ENCODE results near the gene TMEM238. TPM values are rescaled to one million over a fixed set of nuclear protein-coding genes. Genes with fewer than 3 reads are reported as not detected.
A peak's percentile ranks its signal among the peaks of the same experiment; 100 is the strongest.

TMEM238 gene
- total and polyA plus RNA-seq, 9 of the 15 experiments (the other 6 are each of a cell fraction or from before 2014, with no cell fraction given), result 0.18 to 5.1 (median 1.3) TPM; not detected in 4

- no peak for TF ChIP-seq ZNF511 (CRISPR knock-in tag; IDR thresholded peaks at IDR 0.05)
- no peak for TF ChIP-seq THAP7 (CRISPR knock-in tag; IDR thresholded peaks at IDR 0.05)
- no peak for TF ChIP-seq NCOA2 (IDR thresholded peaks at IDR 0.05; ENCODE audit: partially characterized antibody in 2 of 2)
- no peak for TF ChIP-seq FOXK1 (CRISPR knock-in tag; IDR thresholded peaks at IDR 0.05; ENCODE audit: borderline replicate concordance)
- TF ChIP-seq MYBL2 (IDR thresholded peaks at IDR 0.05; ENCODE audit: low read depth), result no peak
- TF ChIP-seq MYBL2 (CRISPR knock-in tag; IDR thresholded peaks at IDR 0.05; ENCODE audit: borderline replicate concordance), result no peak
- TF ChIP-seq ASH1L (IDR thresholded peaks at IDR 0.05; ENCODE audit: borderline replicate concordance, low read depth, partially characterized antibody), result no peak
- no peak for TF ChIP-seq ZBTB40 (IDR thresholded peaks at IDR 0.05)
- no peak for TF ChIP-seq ZBTB40 (CRISPR knock-in tag; IDR thresholded peaks at IDR 0.05)
- no peak for TF ChIP-seq ZNF239 (CRISPR knock-in tag; IDR thresholded peaks at IDR 0.05)
- TF ChIP-seq KAT8 (IDR thresholded peaks at IDR 0.05; ENCODE audit: low read depth), result no peak
- TF ChIP-seq ZNF324 (CRISPR knock-in tag; IDR thresholded peaks at IDR 0.05), result no peak
- TF ChIP-seq PPARD (CRISPR knock-in tag; IDR thresholded peaks at IDR 0.05), result no peak
- TF ChIP-seq ZBTB33 (CRISPR knock-in tag; IDR thresholded peaks at IDR 0.05), result peak; percentile 94
- no peak for TF ChIP-seq MEF2D (tag; conservative IDR thresholded peaks at IDR 0.05; ENCODE audit: low read depth)
Observed at GRCh38 chr19:55368701-55369563, 15.2 kb downstream of the TMEM238 start (continued).

Data from K562 (cell line).